OCI-LY3 (cell line): ENCODE results near the gene REC114.
"Not testable (repeated sequence)": the region's sequence is repeated elsewhere in the genome, so short reads cannot be mapped to it uniquely, and the experiment has no call there.

Source experiments
- H2AFZ ChIP-seq: fragments of 200-600, 300-600 bp; shearing (Covaris generic); 2 replicates; pipeline ENCODE4 v1.6.0; 2014; ENCODE audit warnings: antibody characterized with exemption, low read depth, low read length
- H3K27ac ChIP-seq: fragments of 200-600, 300-600 bp; sonication (generic); 2 replicates; pipeline ENCODE4 v1.5.1; 2014; ENCODE audit warnings: mild to moderate bottlenecking, low read length, moderate library complexity, mixed read lengths
- H3K27me3 ChIP-seq: fragments of 200-600, 300-600 bp; sonication (generic); 2 replicates; pipeline ENCODE4 v1.6.1; 2014; ENCODE audit warnings: low read depth, low read length, mixed read lengths
- H3K36me3 ChIP-seq: fragments of 200-600, 300-600 bp; sonication (generic); replicated peaks from 2 replicates; pipeline ENCODE3; 2014; ENCODE audit warnings: low read depth, low read length, mixed read lengths
- H3K4me1 ChIP-seq: fragments of 300-600, 200-600 bp; sonication (generic); 2 replicates; pipeline ENCODE4 v1.6.1; 2014; ENCODE audit warnings: low read length, mixed read lengths
- H3K4me2 ChIP-seq: fragments of 200-600, 300-600 bp; sonication (generic); 2 replicates; pipeline ENCODE4 v1.6.1; 2014; ENCODE audit warnings: low read length, mixed read lengths
- H3K4me3 ChIP-seq: fragments of 300-600, 200-600 bp; sonication (generic); 2 replicates; pipeline ENCODE4 v1.5.1; 2014; ENCODE audit warnings: antibody characterized with exemption, mild to moderate bottlenecking, low read length, moderate library complexity
- H3K79me2 ChIP-seq: fragments of 300-600, 200-600 bp; shearing (Covaris generic); 2 replicates; pipeline ENCODE4 v1.6.1; 2014; ENCODE audit warnings: mild to moderate bottlenecking, low read length, mixed read lengths
- H3K9ac ChIP-seq: fragments of 300-600, 200-600 bp; shearing (Covaris generic); 2 replicates; pipeline ENCODE4 v1.6.0; 2014; ENCODE audit warnings: mild to moderate bottlenecking, low read length, moderate library complexity
- H3K9me3 ChIP-seq: fragments of 200-600, 300-600 bp; shearing (Covaris generic); 2 replicates; pipeline ENCODE4 v1.6.1; 2014; ENCODE audit warnings: low read length, mixed read lengths; ENCODE audit not compliant: insufficient read depth
- H4K20me1 ChIP-seq: fragments of 200-600, 300-600 bp; sonication (generic); 2 replicates; pipeline ENCODE4 v1.6.1; 2016; ENCODE audit warnings: low read length, mixed read lengths; ENCODE audit not compliant: insufficient read depth
- CTCF ChIP-seq: fragments of 200-600, 300-600 bp; sonication (generic); IDR thresholded peaks from 2 replicates; pipeline ENCODE4 v1.5.1; 2014; ENCODE audit warnings: antibody characterized with exemption, low read length, low read depth
- EZH2phosphoT487 ChIP-seq: fragments of 200-600 bp; shearing (Covaris generic); IDR thresholded peaks from 2 replicates; pipeline ENCODE4 v1.6.1; 2018; ENCODE audit warnings: antibody characterized with exemption, mixed run types, low read depth

The REC114 gene

DNA sequence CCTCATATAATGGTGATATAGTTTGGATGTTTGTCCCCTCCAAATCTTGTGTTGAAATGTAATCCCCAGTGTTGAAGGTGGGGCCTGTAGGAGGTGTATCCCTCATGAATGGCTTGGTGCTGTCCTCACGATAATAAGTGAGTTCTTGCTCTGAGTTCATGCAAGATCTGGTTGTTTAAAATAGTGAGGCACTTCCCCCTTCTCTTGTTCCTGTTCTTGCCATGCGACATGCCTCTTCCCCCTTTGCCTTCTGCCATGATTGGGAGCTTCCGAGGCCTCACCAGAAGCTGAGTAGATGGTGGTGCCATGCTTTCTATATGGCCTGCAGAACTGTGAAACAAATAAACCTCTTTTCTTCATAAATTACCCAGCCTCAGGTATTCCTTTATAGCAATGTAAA lies 39.2 kb downstream of the REC114 start:
- H3K4me3 ChIP-seq = no peak overlapping the region
- H4K20me1 ChIP-seq = no peaks in the 10 kb centered on the region
- H2AFZ ChIP-seq = no peak overlapping the region
- H3K27ac ChIP-seq = no peak overlapping the region
- H3K4me1 ChIP-seq = peaks cover 2% of the 10 kb centered on the region; the same call in 1 of the 2 replicates
- H3K4me2 ChIP-seq = no peak overlapping the region
- H3K36me3 ChIP-seq = no peaks in the 10 kb centered on the region
- no peak overlapping the region for H3K9ac ChIP-seq
- no peaks in the 10 kb centered on the region for H3K79me2 ChIP-seq
- H3K27me3 ChIP-seq = no peaks in the 10 kb centered on the region
- no peaks in the 10 kb centered on the region for H3K9me3 ChIP-seq
- TF ChIP-seq EZH2phosphoT487 (no peak), CTCF (no peak)

- H3K36me3 ChIP-seq = no peaks in the 10 kb centered on the region
These were observed 40.1 kb downstream of the REC114 start for GRCh38 chr15:73483053-73483452.

DNA sequence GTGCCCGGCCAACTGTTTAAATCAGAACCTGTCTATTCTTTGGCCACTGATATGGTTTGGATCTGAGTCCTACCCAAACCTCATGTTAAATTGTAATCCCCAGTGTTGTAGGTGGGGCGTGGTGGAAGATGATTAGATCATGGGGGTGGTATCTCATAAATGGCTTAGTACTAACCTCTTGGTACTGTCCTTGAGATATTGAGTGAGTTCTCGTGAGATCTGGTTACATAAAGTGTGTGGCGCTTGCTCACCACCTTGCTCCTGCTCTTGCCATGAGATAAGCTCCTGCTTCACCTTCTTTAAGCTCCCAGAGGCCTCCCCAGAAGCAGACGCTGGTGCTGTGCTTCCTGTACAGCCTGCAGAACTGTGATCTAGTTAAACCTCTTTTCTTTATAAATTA lies 42.4 kb downstream of the REC114 start:
- Histone ChIP-seq H3K4me2 (no peak overlapping the region), H3K27ac (no peak overlapping the region), H3K36me3 (no peaks in the 10 kb centered on the region), H3K4me3 (no peak overlapping the region), H4K20me1 (no peaks in the 10 kb centered on the region), H3K9ac (no peak overlapping the region), H3K9me3 (no peaks in the 10 kb centered on the region), H3K4me1 (peaks cover 2% of the 10 kb centered on the region; the same call in 1 of the 2 replicates), H3K27me3 (no peaks in the 10 kb centered on the region), H2AFZ (no peak overlapping the region), H3K79me2 (no peaks in the 10 kb centered on the region)
- no peak for TF ChIP-seq EZH2phosphoT487
- no peak for TF ChIP-seq CTCF

More at GRCh38 chr15:73483053-73483452, 40.1 kb downstream of the REC114 start:
- H3K4me1 ChIP-seq = peaks cover 2% of the 10 kb centered on the region; the same call in 1 of the 2 replicates
- no peak overlapping the region for H3K9ac ChIP-seq
- TF ChIP-seq EZH2phosphoT487 = no peak
- no peak for TF ChIP-seq CTCF
- H3K9me3 ChIP-seq = no peaks in the 10 kb centered on the region
- H3K27ac ChIP-seq = no peak overlapping the region
- no peak overlapping the region for H3K4me2 ChIP-seq
- H4K20me1 ChIP-seq = no peaks in the 10 kb centered on the region
- H3K27me3 ChIP-seq = no peaks in the 10 kb centered on the region
- no peaks in the 10 kb centered on the region for H3K79me2 ChIP-seq
- no peak overlapping the region for H3K4me3 ChIP-seq
- no peak overlapping the region for H2AFZ ChIP-seq

DNA sequence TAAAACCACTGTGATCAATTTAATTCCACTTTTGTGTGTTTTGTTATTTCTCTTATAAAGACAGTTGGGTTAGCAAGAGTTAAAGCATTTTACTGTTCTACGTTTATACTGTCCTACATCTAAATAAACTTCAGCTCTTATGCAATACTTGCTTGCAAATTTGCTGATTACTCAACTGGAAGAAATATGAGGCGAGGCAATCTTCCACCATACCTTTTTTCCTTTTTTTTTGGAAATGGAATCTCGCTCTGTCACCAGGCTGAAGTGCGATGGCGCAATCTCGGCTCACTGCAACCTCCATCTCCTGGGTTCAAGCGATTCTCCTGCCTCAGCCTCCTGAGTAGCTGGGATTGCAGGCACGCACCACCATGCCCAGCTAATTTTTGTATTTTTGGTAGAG lies 42.9 kb downstream of the REC114 start:
- not testable (repeated sequence) for H3K4me1 ChIP-seq, H2AFZ ChIP-seq, H3K4me2 ChIP-seq

DNA sequence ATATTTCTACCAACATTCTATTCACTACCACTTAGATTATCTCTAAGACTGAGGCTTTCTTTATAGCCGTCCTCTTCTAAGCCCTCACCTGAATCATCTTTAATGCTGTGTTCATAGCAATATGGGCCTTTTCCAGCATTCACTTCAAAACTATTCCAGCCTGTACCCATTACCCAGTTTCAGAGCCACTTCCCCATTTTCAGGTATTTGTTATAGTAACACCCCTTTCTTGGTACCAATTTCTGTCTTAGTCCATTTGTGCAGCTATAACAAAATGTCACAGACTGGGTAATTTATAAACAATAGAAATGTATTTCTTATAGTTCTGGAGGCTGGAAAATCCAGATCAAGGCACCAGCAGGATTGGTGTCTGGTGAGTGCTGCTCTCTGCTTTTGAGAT lies 45.7 kb downstream of the REC114 start:
- H3K27ac ChIP-seq = no peak overlapping the region
- H4K20me1 ChIP-seq = no peaks in the 10 kb centered on the region
- H3K79me2 ChIP-seq = no peaks in the 10 kb centered on the region

More for the DNA sequence above, 42.9 kb downstream of the REC114 start:
- H3K9me3 ChIP-seq, H3K27me3 ChIP-seq, H3K79me2 ChIP-seq, H4K20me1 ChIP-seq, H3K27ac ChIP-seq, H3K4me3 ChIP-seq, H3K9ac ChIP-seq, H3K36me3 ChIP-seq: not testable (repeated sequence)

More for the DNA sequence above, 45.7 kb downstream of the REC114 start:
- TF ChIP-seq EZH2phosphoT487 = no peak
- TF ChIP-seq CTCF = no peak
- Histone ChIP-seq H2AFZ (no peak overlapping the region), H3K4me1 (no peaks in the 10 kb centered on the region), H3K27me3 (peaks cover 8% of the 10 kb centered on the region; the same call in 1 of the 2 replicates), H3K9me3 (no peaks in the 10 kb centered on the region), H3K36me3 (no peaks in the 10 kb centered on the region), H3K4me3 (no peak overlapping the region), H3K9ac (no peak overlapping the region), H3K4me2 (no peak overlapping the region)
